Measurements from ENCODE around the gene CPED1.

DNA sequence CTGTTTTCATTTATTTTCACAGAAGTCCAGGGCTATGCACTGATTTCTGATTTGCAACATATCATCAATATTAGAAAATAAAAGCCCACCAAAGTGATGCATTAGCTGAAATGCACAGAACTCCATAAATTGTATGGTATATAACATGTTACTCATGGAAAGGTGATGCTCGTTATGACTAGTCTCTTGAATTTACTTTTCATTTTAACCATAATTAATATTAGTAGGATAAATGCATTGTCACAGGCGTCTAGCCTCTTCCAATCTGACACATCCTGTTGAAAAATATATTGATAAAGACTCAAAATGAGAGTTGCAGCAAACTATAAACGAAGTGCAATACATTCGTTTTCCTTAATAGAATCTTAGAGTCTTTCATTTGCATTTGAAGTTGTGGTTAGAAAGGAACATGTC is 92.4 kb downstream of the CPED1 start:
- TF ChIP-seq CTCF (IDR thresholded peaks at IDR 0.05; ENCODE audit: poor library complexity, severe bottlenecking) (no peak), POLR2AphosphoS5 (IDR thresholded peaks at IDR 0.05) (no peak), MXI1 (conservative IDR thresholded peaks at IDR 0.05; ENCODE audit: poor library complexity, severe bottlenecking) (no peak), RAD21 (conservative IDR thresholded peaks at IDR 0.05) (no peak), EP300 (conservative IDR thresholded peaks at IDR 0.05; ENCODE audit: poor library complexity, severe bottlenecking) (no peak), EZH2 (IDR thresholded peaks at IDR 0.05; ENCODE audit: borderline replicate concordance, insufficient read depth, low read length, poor library complexity, severe bottlenecking) (no peak), SMC3 (conservative IDR thresholded peaks at IDR 0.05; ENCODE audit: poor library complexity) (no peak)
